Suppressor macrophage (primary cell): ENCODE results near the gene FTHL17.
A peak's percentile ranks its signal among the peaks of the same experiment; 100 is the strongest.

Source experiments
- DNase-seq, 4 experiments: peaks; one replicate each; pipeline ENCODE4 v3.0.0-alpha.2; 2020 to 2022
- total RNA-seq, 17 experiments: gene quantifications; one replicate each; lab custom pipeline; 2026; ENCODE audit warnings: mixed read lengths in 6 of 17, inconsistent platforms in 3 of 17; lab: John Stamatoyannopoulos, UW

Gene FTHL17
- 0 to 0.11 (median 0) reads per million in 17 experiments for total RNA-seq

DNA sequence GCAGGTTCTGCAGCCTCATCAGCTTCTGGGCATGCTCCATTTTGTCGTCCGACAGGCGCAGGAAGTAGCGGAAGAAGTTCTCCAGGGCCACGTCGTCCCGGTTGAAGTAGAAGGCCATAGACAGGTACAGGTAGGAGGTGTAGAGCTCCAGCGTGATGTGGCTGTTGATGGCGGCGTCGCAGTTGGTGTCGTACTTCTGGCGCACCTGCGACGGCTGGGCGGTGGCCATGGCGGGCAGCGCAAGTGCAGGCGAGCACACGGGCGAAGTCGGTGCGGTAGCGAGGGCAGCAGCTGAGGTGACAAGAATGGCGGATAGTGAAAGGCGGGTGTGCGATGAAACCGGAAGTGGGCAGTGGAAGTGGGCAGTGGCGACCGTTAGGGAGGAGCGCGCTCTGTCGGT lies at the start of gene FTHL17:
TSS of gene FTHL17 (minus strand) at position 317 of the 400 bp plus-strand sequence. CDS start at position 229, 88 bp downstream.
- DNase-seq, result no peak

DNA sequence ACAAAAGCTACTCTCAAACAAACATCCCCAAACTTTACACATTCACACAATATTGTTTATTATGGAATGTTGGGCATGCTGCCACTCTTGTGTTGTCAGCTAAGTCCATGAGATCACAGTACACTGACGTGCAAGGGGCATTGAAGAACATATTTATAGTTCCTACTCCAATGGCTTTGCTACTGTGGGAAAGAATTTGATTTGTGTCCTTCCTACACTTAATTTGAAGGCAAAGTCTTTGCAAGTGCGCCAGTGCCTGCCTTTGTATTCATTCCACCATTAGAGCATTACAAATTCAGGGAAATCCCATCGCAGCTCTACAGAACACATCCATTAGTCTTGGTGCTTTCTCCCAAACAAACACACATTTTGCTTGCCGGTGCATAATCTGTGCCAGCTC lies 45.4 kb upstream of the FTHL17 start:
- no peak for DNase-seq

DNA sequence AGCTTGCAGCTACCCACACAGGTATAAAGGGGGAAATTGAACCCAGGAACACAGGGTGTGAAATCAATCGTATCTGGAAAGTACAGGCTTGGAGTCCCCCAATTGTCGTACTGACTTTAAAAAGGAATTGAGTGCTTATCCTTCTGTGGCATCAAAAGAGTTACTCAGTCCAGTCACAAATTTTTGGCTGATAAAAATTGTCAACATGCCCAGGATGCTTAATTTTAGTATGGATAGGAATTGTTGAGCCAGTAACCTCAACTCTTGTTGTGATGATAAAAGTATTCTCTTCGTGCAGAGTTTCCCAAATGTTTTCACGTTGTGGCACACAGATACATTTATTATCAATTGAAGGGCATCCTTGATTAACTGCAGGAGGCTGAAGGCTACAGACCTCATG lies 43.6 kb upstream of the FTHL17 start:
- no peak for DNase-seq

DNA sequence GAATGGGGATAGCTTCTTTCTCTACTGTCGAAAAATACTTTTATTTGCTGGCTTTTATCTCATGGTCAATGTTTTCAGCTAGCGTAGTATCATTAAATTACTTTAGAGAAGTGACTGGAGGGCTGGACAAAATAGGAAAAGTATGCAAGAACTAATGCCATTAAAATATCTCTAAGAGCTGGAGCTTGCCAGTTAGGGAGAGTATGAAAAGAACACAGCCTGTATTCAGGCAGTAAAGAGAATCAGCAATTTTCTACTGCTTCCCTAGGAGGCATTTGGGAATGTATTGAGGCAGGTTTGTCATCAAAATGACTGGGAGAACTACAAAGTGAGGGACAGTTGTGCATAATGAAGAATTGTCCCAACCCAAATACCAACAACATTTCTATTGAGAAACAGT lies 43.0 kb upstream of the FTHL17 start:
- no peak for DNase-seq

DNA sequence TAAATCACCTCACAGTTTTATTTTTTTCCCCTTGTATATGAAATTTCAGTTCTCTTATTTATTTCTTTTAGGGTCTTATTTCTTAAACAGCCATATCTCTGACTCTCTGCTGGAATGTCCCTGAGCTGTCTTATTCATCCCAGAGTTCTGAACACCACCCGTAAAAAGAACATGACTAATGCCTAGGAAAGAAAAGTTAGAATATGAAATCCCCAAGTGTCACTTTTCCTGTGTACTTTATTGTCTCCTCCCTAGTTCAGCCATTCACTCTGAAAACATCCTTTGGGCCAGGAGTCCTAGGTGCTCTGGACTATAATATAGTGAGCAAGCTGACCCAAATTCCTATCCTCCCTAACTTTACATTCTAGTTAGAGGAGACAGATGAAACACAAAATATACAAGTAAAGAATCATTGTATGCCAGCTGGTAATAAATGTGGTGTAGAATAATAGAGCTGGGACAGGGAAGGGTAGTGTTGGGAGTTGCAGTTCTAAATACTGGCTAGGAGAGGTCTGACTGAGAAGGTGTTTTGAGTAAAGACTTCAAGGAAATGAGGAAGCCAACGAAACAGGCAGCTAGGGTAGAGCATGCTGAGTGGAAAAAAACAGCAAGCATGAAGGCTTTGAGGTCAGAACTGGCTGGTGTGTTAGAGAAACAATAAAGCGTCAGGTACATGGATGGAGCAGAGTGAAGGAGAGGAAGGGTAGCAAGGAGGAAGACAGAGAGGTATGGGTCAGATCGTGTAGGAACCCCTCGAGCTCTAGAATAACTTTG lies 40.6 kb upstream of the FTHL17 start:
- DNase-seq, result no peak

DNA sequence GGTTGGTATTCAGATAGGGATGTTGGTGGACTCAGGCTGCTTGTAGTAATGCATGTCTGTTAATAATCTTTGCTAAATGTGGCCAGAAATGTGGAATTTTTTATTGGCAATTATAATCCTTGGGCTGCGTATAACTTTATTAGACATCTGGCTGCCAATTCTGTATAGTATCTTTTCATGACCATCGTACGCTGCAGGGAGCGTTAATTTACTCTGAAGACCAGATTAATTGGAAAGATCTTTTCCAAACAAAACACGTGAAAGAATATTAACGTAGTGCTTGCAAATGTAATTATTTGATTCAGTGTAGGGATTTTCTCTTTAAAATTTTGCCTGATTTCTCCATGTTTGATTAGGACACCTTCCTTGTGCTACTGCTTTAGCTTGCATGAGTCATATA lies 38.8 kb upstream of the FTHL17 start:
- DNase-seq, result no peak

DNA sequence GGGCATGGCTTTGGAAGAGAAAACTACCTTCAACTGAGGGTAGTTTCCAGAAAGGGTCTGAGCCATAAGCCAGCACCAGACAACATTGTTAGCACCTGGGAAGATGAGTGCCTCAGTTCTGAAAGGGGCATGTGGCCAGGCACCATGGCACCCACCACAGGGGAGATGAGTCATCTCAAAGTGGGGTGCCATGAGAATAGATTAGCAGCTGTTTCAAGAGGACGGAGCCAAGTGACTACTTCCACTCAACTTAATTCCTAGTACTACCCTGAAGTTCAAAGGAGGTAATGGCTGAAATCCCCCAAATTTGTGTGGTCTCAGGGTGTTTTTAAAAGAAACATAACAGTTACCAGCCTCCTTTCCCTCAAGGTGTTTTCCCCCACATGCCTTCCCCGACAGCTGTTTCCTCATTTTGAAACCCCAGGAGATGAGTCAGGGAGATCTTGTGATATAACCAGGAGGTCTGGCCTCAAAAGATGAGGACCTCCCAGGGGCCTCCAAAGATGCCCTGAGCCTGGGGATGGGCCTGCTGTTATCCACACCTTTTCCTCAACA lies 27.8 kb upstream of the FTHL17 start:
- peak in 3 of 4 experiments; percentile 12 to 26 (median 21) for DNase-seq

DNA sequence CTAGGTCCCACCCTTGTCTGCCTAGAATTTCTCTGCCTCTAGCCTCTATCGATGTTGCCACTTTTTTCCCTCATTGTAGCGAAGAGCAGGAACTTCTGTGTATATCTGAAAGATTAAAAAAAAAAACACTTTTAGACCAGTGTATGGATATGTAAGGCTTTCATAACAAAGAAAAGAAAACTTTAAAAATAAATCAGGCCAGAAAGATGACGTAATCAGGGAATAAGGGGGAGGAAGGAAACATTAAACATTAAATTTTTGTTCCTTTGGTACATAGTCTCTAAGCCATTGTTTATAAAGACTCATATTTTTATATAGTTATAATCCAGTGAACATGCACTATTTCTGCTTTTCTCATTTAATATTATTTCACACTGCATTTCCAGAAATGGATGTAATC lies 26.2 kb upstream of the FTHL17 start:
- DNase-seq, result no peak

DNA sequence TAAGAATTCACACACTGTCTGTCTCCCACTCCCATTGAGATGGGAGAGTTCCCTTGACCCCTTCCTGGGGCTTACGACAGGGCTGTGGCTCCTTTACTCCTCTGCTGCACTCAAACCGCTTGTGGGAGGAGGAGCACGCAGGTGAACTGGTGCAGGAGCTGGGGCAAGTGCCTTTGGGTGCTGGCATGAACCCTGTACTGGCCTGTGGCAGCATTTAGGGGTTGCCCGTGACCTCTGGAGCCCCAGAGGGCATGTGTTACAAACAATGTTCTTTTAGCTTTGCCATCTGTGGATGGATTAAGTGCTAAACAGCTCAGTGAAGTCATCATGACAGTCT lies 21.8 kb upstream of the FTHL17 start:
- DNase-seq, result no peak

DNA sequence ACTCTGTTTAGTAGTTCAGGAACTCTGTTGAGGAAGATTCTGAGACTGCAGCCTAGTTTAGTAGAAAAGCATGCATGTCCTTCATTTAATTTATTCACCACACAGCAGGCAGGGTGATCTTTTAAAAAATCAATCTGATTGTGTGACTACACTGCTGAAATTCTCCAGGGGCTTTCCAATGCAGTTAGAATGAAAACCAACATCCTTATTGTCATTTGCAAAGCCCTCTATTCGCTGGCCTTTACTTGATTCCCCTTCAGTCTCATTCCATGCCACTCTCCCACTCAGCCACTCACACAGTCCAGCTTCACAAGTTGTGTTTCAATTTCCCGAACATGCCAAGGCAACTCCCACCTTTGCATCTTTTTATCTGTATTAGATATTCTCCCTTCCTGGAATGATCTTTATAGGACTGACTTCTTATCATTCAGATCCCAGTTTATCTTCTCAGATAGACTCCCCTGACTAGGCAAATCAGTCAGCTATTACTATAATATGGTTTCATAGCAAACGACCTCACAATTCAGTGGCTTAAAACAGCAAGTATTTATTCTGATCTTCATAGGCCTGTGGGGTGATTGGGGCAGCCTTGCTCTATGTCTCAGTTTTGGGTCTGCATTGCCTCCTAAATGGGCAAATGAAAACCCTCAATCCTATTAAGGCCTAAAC lies 21.3 kb upstream of the FTHL17 start:
- no peak for DNase-seq

DNA sequence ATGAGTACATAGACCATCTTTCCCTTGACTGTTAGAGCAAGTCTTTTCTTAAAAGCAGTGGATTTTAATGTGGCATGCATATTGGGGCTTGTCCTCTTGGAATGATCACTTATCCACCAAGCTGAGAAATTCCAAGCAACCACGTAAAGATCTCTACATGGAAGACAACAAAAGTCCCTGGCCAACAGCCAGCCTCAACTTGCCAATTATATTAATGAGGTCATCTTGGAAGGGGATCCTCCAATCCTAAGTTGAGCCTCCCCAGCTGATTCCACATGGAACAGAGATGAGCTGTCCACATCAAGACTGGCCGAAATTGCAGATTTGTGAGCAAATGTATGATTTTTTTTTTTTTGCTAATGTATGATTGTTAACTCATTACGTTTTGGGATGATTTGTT lies 20.6 kb upstream of the FTHL17 start:
- DNase-seq, result no peak

DNA sequence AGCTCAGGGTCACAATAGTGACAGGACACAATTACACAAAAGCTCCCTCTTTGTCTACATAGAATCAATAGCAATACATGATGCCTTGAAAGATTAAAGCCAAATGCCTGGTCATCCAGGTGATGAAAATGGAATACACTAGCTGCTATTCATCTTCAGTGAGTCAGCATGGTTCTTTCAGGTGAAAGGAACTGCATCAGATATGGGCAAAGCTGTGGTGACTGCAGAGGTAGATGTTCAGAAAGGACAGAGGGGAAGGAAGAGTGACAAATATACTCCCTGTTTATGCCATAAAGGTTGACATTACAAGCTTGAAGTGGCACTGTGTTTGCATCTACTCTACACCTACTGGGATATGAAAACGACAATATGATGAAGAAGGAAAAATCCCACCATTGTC lies 20.0 kb upstream of the FTHL17 start:
- DNase-seq, result no peak

DNA sequence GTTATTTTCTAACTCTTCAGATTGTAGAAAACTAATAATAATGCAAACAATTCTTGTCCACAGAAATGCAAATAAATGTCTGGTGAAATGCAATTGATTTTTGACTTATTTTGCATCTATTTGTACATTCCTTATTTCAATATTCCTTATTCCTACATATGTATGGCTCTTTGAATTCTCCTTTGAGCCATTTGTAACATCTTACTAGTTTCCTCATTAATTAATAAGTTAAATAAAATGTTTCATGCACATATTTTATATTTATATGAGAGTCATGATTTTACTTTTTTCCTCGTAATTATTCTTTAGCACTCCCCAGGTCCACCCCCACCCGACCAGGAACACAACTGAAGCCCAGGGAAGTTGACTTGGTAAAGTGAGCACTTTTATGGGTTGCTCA lies 2.7 kb upstream of the FTHL17 start:
- DNase-seq, result no peak

DNA sequence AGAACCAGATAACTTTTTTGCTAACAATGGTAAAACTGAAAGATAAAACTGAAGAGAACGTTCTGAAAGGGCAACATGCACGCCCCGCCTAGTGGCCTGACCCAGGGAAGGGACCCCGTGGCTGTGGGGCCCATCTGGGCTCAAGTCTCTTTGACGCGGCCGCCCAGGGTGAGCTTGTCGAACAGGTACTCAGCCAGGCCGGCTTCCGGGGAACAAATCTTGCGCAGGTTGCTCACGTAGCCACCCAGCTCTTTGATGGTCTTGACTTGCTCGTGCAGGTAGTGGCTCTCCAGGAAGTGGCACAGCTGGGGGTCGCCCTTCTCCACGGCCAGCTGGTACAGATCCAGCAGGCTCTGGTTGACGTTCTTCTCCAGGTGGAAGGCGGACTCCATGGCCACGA lies 579 bp downstream of the FTHL17 start:
- no peak for DNase-seq

DNA sequence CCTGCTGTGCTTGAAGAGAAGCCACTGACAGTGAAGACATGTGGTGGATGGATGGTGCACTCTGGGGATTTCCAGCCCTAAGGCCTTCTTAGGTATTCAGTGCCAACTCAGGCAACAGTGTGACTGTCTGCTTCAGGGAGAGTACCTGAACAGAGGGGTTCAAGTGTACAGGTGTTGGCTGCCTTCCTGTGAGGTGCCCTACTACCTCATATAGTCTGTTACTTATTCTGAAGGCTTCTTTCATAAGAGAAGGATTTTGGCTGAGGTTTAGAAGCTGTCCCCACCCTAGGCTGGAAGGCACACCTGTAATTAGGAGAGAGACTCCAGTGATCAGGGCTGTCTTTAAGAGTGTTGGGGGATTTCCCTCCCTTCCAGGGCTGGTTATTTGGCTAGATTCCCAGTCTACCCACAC lies 1.8 kb downstream of the FTHL17 start:
- peak in 1 of 4 experiments; percentile 1 for DNase-seq

DNA sequence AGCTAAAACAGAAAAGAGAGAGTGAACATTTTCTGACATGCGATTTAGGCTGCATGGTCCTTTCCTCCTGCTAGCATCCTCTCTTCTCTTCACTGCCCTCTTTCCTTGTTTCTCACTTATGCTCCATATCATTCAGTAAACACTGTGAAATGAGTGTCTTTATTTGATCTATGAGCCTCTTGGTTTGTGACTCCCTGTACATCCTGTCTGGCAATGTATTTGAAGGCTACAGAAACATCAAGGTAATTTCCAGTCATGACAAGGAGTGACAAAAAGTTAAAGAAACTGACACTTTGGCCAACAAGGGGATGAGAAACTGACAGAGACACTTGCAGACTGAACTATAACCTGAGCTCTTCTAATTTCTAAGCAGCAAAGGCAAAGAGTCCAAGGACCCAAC lies 8.7 kb downstream of the FTHL17 start:
- no peak for DNase-seq

DNA sequence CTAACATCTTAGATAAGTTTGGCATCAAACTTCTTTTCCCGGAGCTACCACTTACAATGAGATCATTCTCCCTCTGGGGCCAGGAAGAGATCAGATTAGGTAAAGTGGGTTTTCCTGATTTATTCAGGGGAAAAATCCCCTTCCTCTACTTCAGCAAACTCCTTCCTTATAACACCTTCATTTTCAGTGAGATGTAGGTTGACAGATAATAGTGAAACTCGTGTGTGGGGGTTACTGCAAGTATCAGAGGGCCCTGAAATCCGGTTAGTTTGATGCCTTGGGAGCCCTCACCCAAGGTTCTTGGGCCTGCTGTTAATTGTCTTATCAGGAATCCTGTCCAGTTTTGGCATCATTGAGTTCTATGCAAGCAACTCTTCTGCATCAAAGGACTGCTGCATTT lies 10.8 kb downstream of the FTHL17 start:
- no peak for DNase-seq

DNA sequence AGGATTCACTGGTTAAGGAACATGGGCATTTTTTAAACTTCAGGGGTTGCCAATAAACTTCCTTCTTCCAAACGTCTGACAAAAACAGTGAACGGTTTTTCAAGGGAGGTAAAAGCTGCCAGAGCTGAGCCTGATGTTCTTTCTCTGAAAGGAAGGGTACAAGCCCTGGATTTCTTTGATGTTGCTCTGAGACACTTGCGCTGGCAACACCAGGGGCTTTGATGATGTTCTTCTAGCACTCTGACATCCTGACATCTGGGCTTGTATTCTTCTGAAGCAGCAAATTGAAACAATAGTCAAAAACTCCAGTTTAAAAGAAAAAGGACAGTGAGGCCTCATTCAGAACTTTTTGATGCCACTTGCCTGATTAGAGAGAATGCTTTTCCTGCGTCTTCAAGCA lies 11.8 kb downstream of the FTHL17 start:
- no peak for DNase-seq

DNA sequence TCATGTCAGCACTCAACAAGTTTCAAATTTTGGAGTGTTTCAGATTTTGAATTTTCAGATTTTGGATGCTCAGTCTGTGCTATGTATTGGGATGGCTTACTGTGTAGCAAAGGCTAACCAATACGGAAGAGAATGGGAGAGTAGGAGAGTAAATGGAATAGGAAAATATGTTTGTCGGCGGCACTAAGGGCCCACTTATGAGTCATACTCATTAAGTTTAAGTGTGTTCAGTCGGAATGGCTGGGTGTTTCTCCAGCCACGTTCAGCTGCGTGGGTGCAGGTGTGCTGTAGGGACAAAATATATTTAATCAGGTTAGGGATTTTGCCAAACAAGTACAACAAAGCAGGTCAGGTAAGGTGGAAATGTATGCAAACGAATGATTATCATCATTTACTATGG lies 13.6 kb downstream of the FTHL17 start:
- DNase-seq, result no peak

DNA sequence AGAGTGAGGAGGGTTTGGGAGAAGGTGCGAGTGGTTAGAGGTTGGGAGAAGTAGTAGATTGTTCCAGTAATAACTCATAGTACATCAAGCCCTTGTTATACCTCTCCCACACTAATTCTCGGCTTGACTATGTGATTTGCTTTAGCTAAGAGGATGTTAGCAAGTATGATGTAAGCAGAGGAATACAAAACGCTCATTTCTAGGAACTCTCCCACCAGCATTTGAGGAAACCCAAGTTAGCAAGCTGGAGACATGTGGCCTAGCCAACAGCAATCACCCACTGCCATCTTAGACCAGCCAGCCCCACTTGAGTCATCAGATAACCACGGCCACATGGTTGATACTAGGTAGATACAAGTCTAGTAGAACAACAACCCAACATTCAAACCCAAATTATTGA lies 14.2 kb downstream of the FTHL17 start:
- DNase-seq, result peak in 3 of 4 experiments; percentile 2 to 36 (median 11)

DNA sequence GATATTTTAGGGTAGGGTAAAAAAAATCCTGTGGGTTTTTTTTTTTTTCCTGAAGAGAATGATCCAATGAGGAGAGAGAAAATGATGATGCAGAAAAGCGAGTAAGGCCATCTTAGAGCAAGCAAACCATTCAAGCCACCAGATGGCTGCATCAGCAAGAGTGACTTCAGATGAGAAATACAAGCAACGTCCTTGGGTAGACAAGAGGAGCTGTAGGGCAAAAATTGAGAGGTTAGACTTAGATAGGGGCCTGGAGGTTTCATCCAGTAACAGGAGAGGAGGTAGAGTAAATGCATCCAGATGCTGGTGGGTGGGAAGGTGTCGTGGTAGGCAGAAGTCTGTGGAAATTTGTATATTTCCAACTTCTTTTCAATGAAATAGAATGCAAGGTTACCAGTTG lies 14.6 kb downstream of the FTHL17 start:
- DNase-seq, result no peak

DNA sequence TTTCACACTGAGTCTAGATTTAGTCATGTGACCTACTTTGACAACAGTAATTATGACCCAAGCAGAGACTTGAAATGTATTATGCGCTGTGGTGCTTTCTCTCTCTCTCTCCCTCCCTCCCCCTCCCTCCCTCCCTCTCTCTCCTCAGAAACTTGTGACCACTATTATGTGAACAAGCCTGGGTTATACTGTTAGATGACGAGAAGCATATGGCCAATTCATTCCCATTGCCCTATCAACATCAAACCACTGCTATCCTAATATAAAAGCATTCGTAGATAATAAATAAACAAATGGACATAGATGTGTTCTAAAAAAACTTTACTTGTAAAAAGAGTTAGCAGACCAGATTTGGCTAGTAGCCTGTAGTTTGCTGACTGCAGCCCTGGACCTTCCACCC lies 18.2 kb downstream of the FTHL17 start:
- no peak for DNase-seq

DNA sequence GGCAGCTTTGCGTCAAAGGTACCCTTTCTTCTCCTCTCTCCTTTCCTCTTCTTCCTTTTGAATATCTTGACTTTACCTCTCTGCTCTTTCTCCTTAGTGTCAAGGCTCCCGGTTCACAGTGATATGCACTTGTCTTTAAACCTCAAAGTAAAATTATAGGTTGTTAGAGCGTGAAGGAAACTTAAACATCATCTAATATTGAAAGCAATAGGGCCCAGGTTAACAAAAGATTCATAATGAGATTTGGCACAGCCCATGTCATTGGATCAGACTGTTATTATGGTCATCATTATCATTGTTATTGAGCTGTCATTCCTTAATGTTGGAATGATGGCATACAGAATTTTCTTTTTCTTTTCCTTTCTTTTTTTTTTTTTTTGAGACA lies 32.5 kb downstream of the FTHL17 start:
- no peak for DNase-seq
